PC-3 (cell line): Measurements from ENCODE around the gene MED6. TPM values are rescaled to one million over a fixed set of nuclear protein-coding genes. Genes with fewer than 3 reads are reported as not detected.

Experiments
- ATAC-seq: fragments of 200-7000 bp; cut with Tn5 transposase; 2 replicates; pipeline ENCODE4 v1.9.1; 2020; ENCODE audit warnings: mild to moderate bottlenecking, moderate library complexity
- BruUV-seq: library from RNA; stranded (reverse); fragments of 400-500 nt; replicated peaks from 2 replicates; lab custom pipeline; 2021; lab: Mats Ljungman, UMichigan
- CTCF ChIA-PET: fragments of 300-600 bp; sonication (Branson Sonifier 250); formaldehyde crosslinking; loops from one replicate; lab custom pipeline; 2022; ENCODE audit warnings: antibody characterized with exemption; lab: Charles Lee
- POLR2A ChIA-PET: fragments of 300-600 bp; sonication (Branson Sonifier 250); formaldehyde crosslinking; loops from one replicate; lab custom pipeline; 2022; ENCODE audit warnings: antibody characterized with exemption; ENCODE audit not compliant: unreplicated experiment; lab: Charles Lee
- DNase-seq: peaks from one replicate; pipeline ENCODE4 v3.0.0-alpha.2; 2015
- H2AFZ ChIP-seq: fragments of 300-600 bp; sonication (generic); 2 replicates; pipeline ENCODE4 v1.6.0; 2016; ENCODE audit warnings: antibody characterized with exemption, low read length
- H3F3A ChIP-seq: fragments of 300-600 bp; sonication (generic); one replicate; pipeline ENCODE4 v1.6.0; 2017; ENCODE audit warnings: antibody characterized with exemption, low read length, control low read depth, mild to moderate bottlenecking; ENCODE audit not compliant: unreplicated experiment
- H3K27ac ChIP-seq: fragments of 300-600 bp; sonication (generic); 2 replicates; pipeline ENCODE4 v1.5.1; 2016; ENCODE audit warnings: mild to moderate bottlenecking, low read length
- H3K27me3 ChIP-seq: fragments of 300-600 bp; sonication (generic); 2 replicates; pipeline ENCODE4 v1.6.1; 2016; ENCODE audit warnings: low read length, mixed read lengths
- H3K36me3 ChIP-seq: fragments of 300-600 bp; sonication (generic); 2 replicates; pipeline ENCODE4 v1.6.1; 2016; ENCODE audit warnings: low read depth, mixed run types, low read length, mixed read lengths
- H3K4me1 ChIP-seq: fragments of 300-600 bp; sonication (generic); 2 replicates; pipeline ENCODE4 v1.5.1; 2016; ENCODE audit warnings: low read length; ENCODE audit not compliant: insufficient read depth
- H3K4me2 ChIP-seq: fragments of 300-600 bp; sonication (generic); 2 replicates; pipeline ENCODE4 v1.6.0; 2016; ENCODE audit warnings: low read length
- H3K4me3 ChIP-seq: fragments of 300-600 bp; sonication (generic); 2 replicates; pipeline ENCODE4 v1.5.1; 2016; ENCODE audit warnings: mild to moderate bottlenecking, low read length, mixed read lengths
- H3K79me2 ChIP-seq: fragments of 300-600 bp; sonication (generic); 2 replicates; pipeline ENCODE4 v1.6.1; 2017; ENCODE audit warnings: low read length, mixed read lengths
- H3K9ac ChIP-seq: fragments of 300-600 bp; sonication (generic); 2 replicates; pipeline ENCODE4 v1.6.0; 2016; ENCODE audit warnings: mild to moderate bottlenecking, low read length
- H3K9me2 ChIP-seq: fragments of 300-600 bp; sonication (generic); replicated peaks from 2 replicates; pipeline ENCODE4 v1.6.1; 2016; ENCODE audit warnings: mixed run types, low read length, mixed read lengths
- H3K9me3 ChIP-seq: fragments of 300-600 bp; sonication (generic); 2 replicates; pipeline ENCODE4 v1.6.1; 2016; ENCODE audit warnings: low read length, mixed read lengths
- H4K20me1 ChIP-seq: fragments of 300-600 bp; sonication (generic); 2 replicates; pipeline ENCODE4 v1.6.1; 2016; ENCODE audit warnings: low read length, mixed read lengths
- CTCF ChIP-seq: fragments of 300-600 bp; sonication (generic); conservative IDR thresholded peaks from 2 replicates; pipeline ENCODE4 v1.5.1; 2017; ENCODE audit warnings: antibody characterized with exemption, low read depth, mild to moderate bottlenecking, low read length
- EZH2 ChIP-seq: fragments of 300-600 bp; sonication (generic); IDR thresholded peaks from one replicate; pipeline ENCODE4 v1.6.1; 2017; ENCODE audit warnings: antibody characterized with exemption, mild to moderate bottlenecking, low read length; ENCODE audit not compliant: unreplicated experiment
- EZH2phosphoT487 ChIP-seq: fragments of 300-600 bp; sonication (generic); IDR thresholded peaks from 2 replicates; pipeline ENCODE4 v1.6.1; 2018; ENCODE audit warnings: mild to moderate bottlenecking, antibody characterized with exemption, low read length, borderline replicate concordance
- intact Hi-C: fragments of 100-400 bp; cut with micrococcal nuclease; formaldehyde crosslinking; loops from 2 replicates; pipeline ENCODE4 v1.9.0; 2023
- total RNA-seq: library from RNA; depleted of rRNA; stranded (reverse); fragments of >200 nt; gene quantifications from 2 replicates; pipeline ENCODE4 v1.2.3, GENCODE V29; 2014

The MED6 gene
- total RNA-seq, 1 experiment from 2014 or later: 37.8 TPM

DNA sequence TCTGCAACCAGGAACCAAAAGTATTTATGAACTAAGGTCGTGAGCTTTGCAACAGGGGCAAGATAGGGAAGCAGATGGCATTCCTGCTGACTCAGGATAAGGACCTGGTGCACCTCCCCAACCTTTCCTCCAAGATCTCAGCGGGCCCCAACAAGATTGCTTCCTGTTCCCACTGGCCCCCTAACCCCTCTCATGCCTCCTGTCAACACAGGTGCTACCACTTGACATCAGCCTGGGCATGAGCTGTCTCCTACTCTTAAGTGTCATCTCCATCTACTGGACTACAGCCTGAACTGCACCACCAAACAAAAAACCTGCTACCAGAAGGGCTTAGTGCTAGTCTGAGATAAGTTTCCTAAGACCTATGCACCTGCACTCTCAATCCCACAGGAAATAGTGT is 32.7 kb downstream of the MED6 start:
- intact Hi-C loops: loop anchor here (1.0 to 5.0 kb wide), 4 partner anchors 150 to 520 kb away; partner anchors contain the start of genes COX16 and SYNJ2BP
- CTCF ChIA-PET: interaction anchor here (0.6 to 1.2 kb wide), 3 partner anchors 23 to 480 kb away, joined by 3 to 9 read pairs (median 3); no protein-coding TSS in a partner anchor
- Histone ChIP-seq H3K36me3 (peaks cover 28% of the 10 kb centered on the region), H3K4me3 (no peak overlapping the region), H3K4me1 (no peaks in the 10 kb centered on the region), H3K9me2 (no peaks in the 10 kb centered on the region), H2AFZ (no peak overlapping the region), H3F3A (no peaks in the 10 kb centered on the region), H3K9me3 (0 out of 2 replicates have a peak, but pooled peaks cover 5% of the 10 kb centered on the region), H4K20me1 (no peaks in the 10 kb centered on the region), H3K4me2 (no peak overlapping the region), H3K79me2 (no peaks in the 10 kb centered on the region), H3K27ac (no peak overlapping the region), H3K9ac (no peak overlapping the region), H3K27me3 (no peaks in the 10 kb centered on the region)
- POLR2A ChIA-PET: interaction anchor here (0.5 kb wide), 1 partner anchor 46 kb away, joined by 3 read pairs; no protein-coding TSS in a partner anchor
- BruUV-seq: no TSS peak
- ATAC-seq: peak; percentile 97
- no peak for TF ChIP-seq EZH2phosphoT487
- peak; percentile 90 for TF ChIP-seq CTCF
- DNase-seq: peak; percentile 70

DNA sequence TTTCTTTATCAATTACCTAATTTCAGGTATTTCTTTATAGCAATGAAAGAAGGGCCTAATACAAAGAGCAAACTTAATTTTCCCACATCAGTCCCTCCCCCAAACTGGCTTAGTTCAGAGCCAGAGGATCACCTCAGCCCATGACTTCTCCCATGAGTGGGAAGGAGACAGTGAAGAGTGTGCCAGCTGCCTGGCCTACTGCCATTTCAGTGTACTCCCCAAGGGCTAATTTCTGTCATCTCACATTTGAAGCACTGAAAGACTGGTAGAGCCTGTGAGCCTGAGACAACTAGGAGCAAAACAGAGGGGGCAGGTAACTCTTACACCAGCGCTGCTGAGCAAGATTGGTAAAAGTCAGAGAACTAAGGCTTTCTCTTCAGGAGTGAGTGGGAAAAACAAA is 36.6 kb downstream of the MED6 start:
- Histone ChIP-seq H3K4me3 (no peak overlapping the region), H3K27ac (no peak overlapping the region), H3F3A (no peaks in the 10 kb centered on the region), H2AFZ (no peak overlapping the region), H3K27me3 (no peaks in the 10 kb centered on the region), H3K9me2 (no peaks in the 10 kb centered on the region), H3K79me2 (no peaks in the 10 kb centered on the region), H4K20me1 (no peaks in the 10 kb centered on the region), H3K36me3 (peaks cover 41% of the 10 kb centered on the region), H3K4me1 (no peaks in the 10 kb centered on the region), H3K9me3 (peaks cover 10% of the 10 kb centered on the region; the same call in 1 of the 2 replicates), H3K4me2 (no peak overlapping the region), H3K9ac (no peak overlapping the region)
- ATAC-seq (no peak), DNase-seq (no peak)
- no TSS peak for BruUV-seq
- intact Hi-C loops: no loop called here
- ChIA-PET POLR2A (no interaction called here), CTCF (interaction anchor here (0.7 kb wide), 1 partner anchor 205 kb away, joined by 6 read pairs; no protein-coding TSS in a partner anchor)
- TF ChIP-seq EZH2: no peak
- no peak for TF ChIP-seq EZH2phosphoT487
- no peak for TF ChIP-seq CTCF

GRCh38 chr14:70563417-70563816 is 37.0 kb downstream of the MED6 start:
- Histone ChIP-seq H3K27ac (no peak overlapping the region), H3K4me1 (no peaks in the 10 kb centered on the region), H3K4me3 (no peak overlapping the region), H3K79me2 (no peaks in the 10 kb centered on the region), H3K9ac (no peak overlapping the region), H3K9me3 (peaks cover 10% of the 10 kb centered on the region; the same call in 1 of the 2 replicates), H3F3A (no peaks in the 10 kb centered on the region), H3K27me3 (no peaks in the 10 kb centered on the region), H4K20me1 (no peaks in the 10 kb centered on the region), H3K9me2 (no peaks in the 10 kb centered on the region), H3K4me2 (no peak overlapping the region), H2AFZ (no peak overlapping the region), H3K36me3 (peaks cover 41% of the 10 kb centered on the region)
- POLR2A ChIA-PET: no interaction called here
- no TSS peak for BruUV-seq
- TF ChIP-seq EZH2phosphoT487: no peak
- no peak for TF ChIP-seq EZH2
- no peak for TF ChIP-seq CTCF
- ATAC-seq (no peak), DNase-seq (no peak)
- intact Hi-C loops: no loop called here
- CTCF ChIA-PET: no interaction called here
